ENCODE data around the gene SEC24B. TPM values are rescaled to one million over a fixed set of nuclear protein-coding genes. Genes with fewer than 3 reads are reported as not detected.

Gene SEC24B
- total and polyA plus RNA-seq, 4 donors: 12.2 to 38.2 (median 16.3) TPM

- H3K27me3 ChIP-seq (ENCODE audit: control insufficient read depth in 4 of 4, insufficient read depth in 4 of 4, low read length in 3 of 4): no peaks in the 10 kb centered on the region
- H3K36me3 ChIP-seq (ENCODE audit: control insufficient read depth in 4 of 4, insufficient read depth in 3 of 4, low read depth in 1 of 4, low read length in 3 of 4): peaks cover 4 to 26% (median 23%) of the 10 kb centered on the region in 4 donors
- no peak overlapping the region for H3K4me3 ChIP-seq (ENCODE audit: low read depth in 1 of 3, low read length in 3 of 3)
- TF ChIP-seq YY1 (IDR thresholded peaks at IDR 0.05) (no peak), HNF4G (IDR thresholded peaks at IDR 0.05) (no peak)
- H3K9ac ChIP-seq (ENCODE audit: low read depth in 1 of 2, low read length in 2 of 2): no peak overlapping the region
- no peak overlapping the region for H3K27ac ChIP-seq (ENCODE audit: low read depth in 1 of 2, low read length in 2 of 2)
- WGBS: 67% methylated on average over 3 of the region's 3 CpGs
- H3K9me3 ChIP-seq (ENCODE audit: control insufficient read depth in 4 of 4, low read length in 3 of 4): no peaks in the 10 kb centered on the region
- H3K4me1 ChIP-seq (ENCODE audit: control insufficient read depth in 4 of 4, insufficient read depth in 4 of 4, low read length in 3 of 4): peaks cover 0 to 4% (median under 1%) of the 10 kb centered on the region in 4 donors
- DNase-seq (ENCODE audit: low spot score): no peak
These were observed 28.7 kb downstream of the SEC24B start for GRCh38 chr4:109462297-109462696.

GRCh38 chr4:109462802-109463201 is 29.2 kb downstream of the SEC24B start:
- H3K9me3 ChIP-seq (ENCODE audit: control insufficient read depth in 4 of 4, low read length in 3 of 4): no peaks in the 10 kb centered on the region
- H3K36me3 ChIP-seq (ENCODE audit: control insufficient read depth in 4 of 4, insufficient read depth in 3 of 4, low read depth in 1 of 4, low read length in 3 of 4): peaks cover 4 to 26% (median 22%) of the 10 kb centered on the region in 4 donors
- H3K4me1 ChIP-seq (ENCODE audit: control insufficient read depth in 4 of 4, insufficient read depth in 4 of 4, low read length in 3 of 4): peaks cover 0 to 4% (median under 1%) of the 10 kb centered on the region in 4 donors
- H3K27ac ChIP-seq (ENCODE audit: low read depth in 1 of 2, low read length in 2 of 2): no peak overlapping the region
- 96% methylated on average over 1 of the region's 1 CpG for WGBS
- no peak overlapping the region for H3K4me3 ChIP-seq (ENCODE audit: low read depth in 1 of 3, low read length in 3 of 3)
- H3K9ac ChIP-seq (ENCODE audit: low read depth in 1 of 2, low read length in 2 of 2): no peak overlapping the region
- no peak for DNase-seq (ENCODE audit: low spot score)
- no peak for TF ChIP-seq CTCF (IDR thresholded peaks at IDR 0.05; ENCODE audit: low read depth, low read length, missing input control)
- TF ChIP-seq ZBTB33 (IDR thresholded peaks at IDR 0.05): no peak
- no peak for TF ChIP-seq EGR1 (IDR thresholded peaks at IDR 0.05; ENCODE audit: low read depth in 2 of 2)
- no peaks in the 10 kb centered on the region for H3K27me3 ChIP-seq (ENCODE audit: control insufficient read depth in 4 of 4, insufficient read depth in 4 of 4, low read length in 3 of 4)

- Histone ChIP-seq H3K4me3 (ENCODE audit: low read depth in 1 of 3, low read length in 3 of 3) (no peak overlapping the region), H3K4me1 (ENCODE audit: control insufficient read depth in 4 of 4, insufficient read depth in 4 of 4, low read length in 3 of 4) (peaks cover 0 to 4% (median 0%) of the 10 kb centered on the region in 4 donors), H3K27me3 (ENCODE audit: control insufficient read depth in 4 of 4, insufficient read depth in 4 of 4, low read length in 3 of 4) (no peaks in the 10 kb centered on the region), H3K9me3 (ENCODE audit: control insufficient read depth in 4 of 4, low read length in 3 of 4) (no peaks in the 10 kb centered on the region), H3K27ac (ENCODE audit: low read depth in 1 of 2, low read length in 2 of 2) (no peak overlapping the region), H3K9ac (ENCODE audit: low read depth in 1 of 2, low read length in 2 of 2) (no peak overlapping the region), H3K36me3 (ENCODE audit: control insufficient read depth in 4 of 4, insufficient read depth in 3 of 4, low read depth in 1 of 4, low read length in 3 of 4) (peaks cover 4 to 33% (median 25%) of the 10 kb centered on the region in 4 donors)
- WGBS: 91% methylated on average over 2 of the region's 2 CpGs
- no peak for DNase-seq (ENCODE audit: low spot score)
- TF ChIP-seq EGR1 (IDR thresholded peaks at IDR 0.05; ENCODE audit: low read depth in 2 of 2) (no peak), FOXA1 (IDR thresholded peaks at IDR 0.05) (no peak), REST (IDR thresholded peaks at IDR 0.05) (no peak), YY1 (IDR thresholded peaks at IDR 0.05) (no peak), RAD21 (IDR thresholded peaks at IDR 0.05) (no peak), SP1 (IDR thresholded peaks at IDR 0.05) (no peak), FOXA2 (IDR thresholded peaks at IDR 0.05) (no peak), MAX (IDR thresholded peaks at IDR 0.05) (no peak), HNF4G (IDR thresholded peaks at IDR 0.05) (no peak)
These were observed 31.5 kb downstream of the SEC24B start for GRCh38 chr4:109465069-109465468.

Data from liver (tissue), 9 donors.